H7 (cell line): Measurements from ENCODE around the gene NUDT3. TPM values are rescaled to one million over a fixed set of nuclear protein-coding genes. Genes with fewer than 3 reads are reported as not detected.
"Not testable (repeated sequence)": the region's sequence is repeated elsewhere in the genome, so short reads cannot be mapped to it uniquely, and the experiment has no call there.

Experiments
- DNase-seq: peaks from one replicate; pipeline ENCODE4 v3.0.0; 2012
- H3K27me3 ChIP-seq: 2 replicates; pipeline ENCODE4 v1.6.0; 2011; ENCODE audit warnings: mild to moderate bottlenecking, low read length; ENCODE audit not compliant: control insufficient read depth, insufficient read depth
- H3K36me3 ChIP-seq: replicated peaks from 2 replicates; pipeline ENCODE4 v1.5.1; 2011; ENCODE audit warnings: low read length; ENCODE audit not compliant: control insufficient read depth, insufficient read depth
- H3K4me3 ChIP-seq: 2 replicates; pipeline ENCODE4 v1.5.1; 2011; ENCODE audit warnings: low read depth, mild to moderate bottlenecking, control low read depth, low read length, moderate library complexity; ENCODE audit not compliant: insufficient read depth
- total RNA-seq: library from RNA; depleted of rRNA; stranded (reverse); fragments of >200 nt; shearing (Covaris generic); gene quantifications from 2 replicates; pipeline ENCODE4 v1.2.3, GENCODE V29; 2014

The NUDT3 gene
- total RNA-seq, 1 experiment from 2014 or later = 28.0 TPM

GRCh38 chr6:34385793-34386195 is 6.7 kb downstream of the NUDT3 start:
- no peaks in the 10 kb centered on the region for H3K27me3 ChIP-seq
- no peaks in the 10 kb centered on the region; the same call in 1 of the 2 replicates for H3K36me3 ChIP-seq
- DNase-seq = no peak
- H3K4me3 ChIP-seq = no peak overlapping the region

GRCh38 chr6:34384321-34385153 is 7.9 kb downstream of the NUDT3 start:
- Histone ChIP-seq H3K4me3 (no peak overlapping the region), H3K27me3 (no peaks in the 10 kb centered on the region), H3K36me3 (no peaks in the 10 kb centered on the region; the same call in 1 of the 2 replicates)
- no peak for DNase-seq

GRCh38 chr6:34383656-34384320 is 8.7 kb downstream of the NUDT3 start:
- Histone ChIP-seq H3K36me3 (no peaks in the 10 kb centered on the region), H3K4me3 (no peak overlapping the region), H3K27me3 (no peaks in the 10 kb centered on the region)
- peak; percentile 27 for DNase-seq

- no peaks in the 10 kb centered on the region for H3K27me3 ChIP-seq
- no peak for DNase-seq
Measured at GRCh38 chr6:34383161-34383631, 9.3 kb downstream of the NUDT3 start.

GRCh38 chr6:34381081-34381480 is 11.4 kb downstream of the NUDT3 start:
- no peak for DNase-seq
- Histone ChIP-seq H3K4me3 (no peak overlapping the region), H3K36me3 (no peaks in the 10 kb centered on the region), H3K27me3 (no peaks in the 10 kb centered on the region)

More at GRCh38 chr6:34383161-34383631, 9.3 kb downstream of the NUDT3 start:
- Histone ChIP-seq H3K36me3 (no peaks in the 10 kb centered on the region), H3K4me3 (no peak overlapping the region)

GRCh38 chr6:34378470-34378869 is 14.0 kb downstream of the NUDT3 start:
- no peak overlapping the region for H3K4me3 ChIP-seq
- no peak for DNase-seq
- no peaks in the 10 kb centered on the region for H3K27me3 ChIP-seq
- H3K36me3 ChIP-seq = no peaks in the 10 kb centered on the region

- Histone ChIP-seq H3K36me3 (no peaks in the 10 kb centered on the region), H3K27me3 (no peaks in the 10 kb centered on the region), H3K4me3 (no peak overlapping the region)
- no peak for DNase-seq
Measured at GRCh38 chr6:34377984-34378383, 14.5 kb downstream of the NUDT3 start.

- not testable (repeated sequence) for H3K4me3 ChIP-seq, H3K27me3 ChIP-seq, H3K36me3 ChIP-seq, DNase-seq
Measured at GRCh38 chr6:34377571-34377970, 14.9 kb downstream of the NUDT3 start.

- Histone ChIP-seq H3K36me3 (no peaks in the 10 kb centered on the region), H3K4me3 (no peak overlapping the region), H3K27me3 (no peaks in the 10 kb centered on the region)
- DNase-seq = no peak
Measured at GRCh38 chr6:34375833-34376232, 16.6 kb downstream of the NUDT3 start.

- Histone ChIP-seq H3K27me3 (no peaks in the 10 kb centered on the region), H3K4me3 (no peak overlapping the region), H3K36me3 (no peaks in the 10 kb centered on the region)
- DNase-seq = no peak
Measured at GRCh38 chr6:34374508-34374907, 18.0 kb downstream of the NUDT3 start.

GRCh38 chr6:34374069-34374468 is 18.4 kb downstream of the NUDT3 start:
- Histone ChIP-seq H3K27me3 (no peaks in the 10 kb centered on the region), H3K4me3 (no peak overlapping the region), H3K36me3 (no peaks in the 10 kb centered on the region)
- DNase-seq = no peak

- Histone ChIP-seq H3K27me3 (no peaks in the 10 kb centered on the region), H3K36me3 (no peaks in the 10 kb centered on the region), H3K4me3 (no peak overlapping the region)
- no peak for DNase-seq
Measured at GRCh38 chr6:34373511-34373910, 19.0 kb downstream of the NUDT3 start.

GRCh38 chr6:34371865-34372264 is 20.6 kb downstream of the NUDT3 start:
- H3K27me3 ChIP-seq, H3K4me3 ChIP-seq, H3K36me3 ChIP-seq, DNase-seq: not testable (repeated sequence)

GRCh38 chr6:34370361-34370760 is 22.1 kb downstream of the NUDT3 start:
- H3K36me3 ChIP-seq = no peaks in the 10 kb centered on the region

GRCh38 chr6:34369385-34369784 is 23.1 kb downstream of the NUDT3 start:
- DNase-seq = no peak
- no peaks in the 10 kb centered on the region for H3K36me3 ChIP-seq
- H3K4me3 ChIP-seq = no peak overlapping the region
- no peaks in the 10 kb centered on the region for H3K27me3 ChIP-seq

More at GRCh38 chr6:34370361-34370760, 22.1 kb downstream of the NUDT3 start:
- Histone ChIP-seq H3K27me3 (no peaks in the 10 kb centered on the region), H3K4me3 (no peak overlapping the region)
- DNase-seq = no peak
